HT1080 (cell line): ENCODE data around the gene ASAH2B. TPM values are rescaled to one million over a fixed set of nuclear protein-coding genes. Genes with fewer than 3 reads are reported as not detected.
"Not testable (repeated sequence)": the region's sequence is repeated elsewhere in the genome, so short reads cannot be mapped to it uniquely, and the experiment has no call there.

ENCODE experiments used
- DNase-seq: peaks from one replicate; pipeline ENCODE4 v3.0.0-alpha.2; 2015; ENCODE audit warnings: low read depth
- polyA plus RNA-seq, 2 experiments: library from polyadenylated mRNA; depleted of rRNA; stranded (reverse); fragments of >200 nt; gene quantifications; 2 replicates each; pipeline ENCODE4 v1.2.3, GENCODE V29; 2015
- total RNA-seq: library from RNA; depleted of rRNA; stranded (reverse); fragments of >200 nt; shearing (Covaris generic); gene quantifications from 2 replicates; pipeline ENCODE4 v1.2.3, GENCODE V29; 2014; rRNA removed

The ASAH2B gene
- total RNA-seq: 2.5 and 13.2 TPM in 2 replicates
- 5.1 and 7.6 TPM in 2 replicates for polyA plus RNA-seq (2015; cell fraction: cytosol; rRNA removed)
- polyA plus RNA-seq (2015; cell fraction: nucleus; rRNA removed): 8.4 and 8.5 TPM in 2 replicates

GRCh38 chr10:50739618-50740292 is at the start of gene ASAH2B:
TSS of gene ASAH2B (plus strand) at chr10:50739936. CDS start at chr10:50745131, 5,195 bp downstream.
- DNase-seq: peak; percentile 85

- DNase-seq: not testable (repeated sequence)
These were observed 41.9 kb upstream of the ASAH2B start for GRCh38 chr10:50697819-50698218.

- peak; percentile 70 for DNase-seq
These were observed 37.8 kb upstream of the ASAH2B start for GRCh38 chr10:50701947-50702346.

- not testable (repeated sequence) for DNase-seq
These were observed 36.7 kb upstream of the ASAH2B start for GRCh38 chr10:50702997-50703396.

- DNase-seq: peak; percentile 59
These were observed 35.2 kb upstream of the ASAH2B start for GRCh38 chr10:50704436-50705079.

- not testable (repeated sequence) for DNase-seq
These were observed 33.7 kb upstream of the ASAH2B start for GRCh38 chr10:50706006-50706405.

- DNase-seq: not testable (repeated sequence)
These were observed 29.5 kb upstream of the ASAH2B start for GRCh38 chr10:50710241-50710640.

- DNase-seq: not testable (repeated sequence)
These were observed 15.9 kb upstream of the ASAH2B start for GRCh38 chr10:50723812-50724211.

- DNase-seq: not testable (repeated sequence)
These were observed 11.6 kb upstream of the ASAH2B start for GRCh38 chr10:50728112-50728511.

GRCh38 chr10:50738987-50739617 is 634 bp upstream of the ASAH2B start:
- DNase-seq: not testable (repeated sequence)

GRCh38 chr10:50740293-50740648 is 535 bp downstream of the ASAH2B start:
- DNase-seq: peak; percentile 79

GRCh38 chr10:50742820-50743219 is 3.1 kb downstream of the ASAH2B start:
- not testable (repeated sequence) for DNase-seq

GRCh38 chr10:50766774-50767513 is 27.2 kb downstream of the ASAH2B start:
- DNase-seq: not testable (repeated sequence)

GRCh38 chr10:50772042-50772441 is 32.3 kb downstream of the ASAH2B start:
- not testable (repeated sequence) for DNase-seq

- not testable (repeated sequence) for DNase-seq
These were observed 35.1 kb downstream of the ASAH2B start for GRCh38 chr10:50774868-50775267.

GRCh38 chr10:50780036-50780435 is 40.3 kb downstream of the ASAH2B start:
- peak; percentile 25 for DNase-seq

- DNase-seq: not testable (repeated sequence)
These were observed 42.3 kb downstream of the ASAH2B start for GRCh38 chr10:50782017-50782416.

GRCh38 chr10:50787962-50788361 is 48.2 kb downstream of the ASAH2B start:
- DNase-seq: not testable (repeated sequence)

- peak; percentile 16 for DNase-seq
These were observed 49.5 kb downstream of the ASAH2B start for GRCh38 chr10:50788951-50789945.

GRCh38 chr10:50794490-50794889 is 54.8 kb downstream of the ASAH2B start:
- DNase-seq: no peak
